GM18867 (cell line): Measurements from ENCODE around the gene SHISAL1.

ENCODE experiments used
- ATAC-seq: cut with Tn5 transposase; IDR thresholded peaks from one replicate; pipeline ENCODE4 v1.9.1; 2021; ENCODE audit warnings: mild to moderate bottlenecking, moderate library complexity; ENCODE audit not compliant: unreplicated experiment

SHISAL1 gene

DNA sequence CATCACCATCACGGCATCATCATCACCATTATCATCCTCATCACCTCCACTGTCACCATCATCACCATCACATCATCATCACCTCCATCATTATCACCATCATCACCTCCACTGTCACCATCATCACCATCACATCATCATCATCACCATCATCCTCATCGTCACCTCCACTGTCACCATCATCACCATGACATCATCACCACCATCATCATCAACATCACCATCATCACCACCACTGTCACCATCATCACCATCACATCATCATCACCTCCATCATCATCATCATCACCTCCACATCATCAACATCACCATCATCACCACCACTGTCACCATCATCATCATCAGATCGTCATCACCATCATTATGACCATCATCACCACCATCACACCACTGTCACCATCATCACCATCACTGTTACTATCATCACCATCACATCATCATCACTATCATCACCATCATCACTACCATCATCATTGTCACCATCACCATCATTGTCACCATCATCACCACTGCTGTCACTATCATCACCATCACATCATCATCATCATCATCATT, 99.2 kb downstream of the SHISAL1 start:
- no peak for ATAC-seq

DNA sequence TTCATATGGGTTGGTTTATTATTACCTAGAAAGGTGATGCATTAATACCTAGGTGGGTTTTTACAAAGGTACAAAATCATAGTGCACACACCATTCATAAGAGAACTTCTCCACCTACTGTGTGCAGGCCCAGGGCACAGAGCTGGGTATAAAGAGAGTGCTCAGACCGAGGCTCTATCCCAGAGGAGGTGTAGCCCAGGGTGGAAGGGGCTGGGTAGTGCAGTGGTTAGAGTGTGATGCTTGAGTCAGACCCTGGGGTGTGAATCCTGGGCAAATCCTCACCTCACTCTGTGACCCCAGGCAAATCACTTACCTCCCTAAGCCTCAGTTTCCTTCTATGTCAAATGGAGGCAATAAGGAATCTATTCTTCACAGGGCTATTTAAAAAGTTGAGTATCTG, 99.8 kb downstream of the SHISAL1 start:
- no peak for ATAC-seq

DNA sequence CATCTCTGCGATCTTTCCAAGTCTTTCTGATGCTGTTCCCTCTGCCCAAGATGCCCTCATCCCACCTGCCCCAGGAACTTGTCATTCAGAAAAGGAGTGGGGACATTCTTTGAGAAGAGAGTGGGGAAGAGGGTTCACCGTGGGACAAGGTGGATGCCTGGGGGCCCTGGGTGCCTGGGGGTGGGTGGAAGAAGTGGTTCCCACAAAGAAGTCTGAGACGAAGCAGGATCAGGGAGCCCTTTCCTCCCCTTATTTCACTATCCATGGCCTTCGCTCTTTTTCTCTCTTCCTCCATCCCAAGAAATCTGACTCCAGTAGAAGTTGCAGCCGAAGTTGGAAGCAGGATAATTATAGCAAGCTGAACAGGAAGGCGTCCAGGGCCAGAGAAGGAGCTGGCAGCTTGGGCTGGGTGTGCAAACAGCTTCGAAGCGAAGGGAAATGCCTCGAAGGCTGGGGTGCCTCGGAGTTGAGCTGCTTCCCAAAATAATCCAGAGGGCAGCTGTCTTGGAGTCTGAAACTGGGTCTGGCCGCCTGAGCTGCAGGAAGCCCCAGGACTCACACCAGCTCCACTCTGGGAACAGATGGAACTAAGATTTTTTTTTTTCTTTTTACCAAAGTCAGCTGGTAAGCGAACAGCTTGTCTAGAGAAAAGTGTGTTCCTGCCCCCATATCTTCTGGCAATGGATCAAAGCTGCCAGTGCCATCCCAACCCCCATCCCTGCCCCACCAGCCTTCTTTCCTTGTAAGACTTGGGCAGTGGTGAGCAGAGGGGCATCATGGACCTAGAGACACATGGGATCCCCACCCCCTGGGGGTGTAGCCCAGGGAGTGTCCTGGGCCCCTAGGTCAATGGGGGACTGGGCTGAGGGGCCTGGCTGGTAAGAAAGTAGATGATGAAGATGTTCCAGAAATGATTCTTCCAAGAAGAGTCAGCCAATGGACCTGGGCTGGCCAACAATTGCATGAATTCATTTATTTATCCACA, 100.5 kb downstream of the SHISAL1 start:
- ATAC-seq, result no peak

DNA sequence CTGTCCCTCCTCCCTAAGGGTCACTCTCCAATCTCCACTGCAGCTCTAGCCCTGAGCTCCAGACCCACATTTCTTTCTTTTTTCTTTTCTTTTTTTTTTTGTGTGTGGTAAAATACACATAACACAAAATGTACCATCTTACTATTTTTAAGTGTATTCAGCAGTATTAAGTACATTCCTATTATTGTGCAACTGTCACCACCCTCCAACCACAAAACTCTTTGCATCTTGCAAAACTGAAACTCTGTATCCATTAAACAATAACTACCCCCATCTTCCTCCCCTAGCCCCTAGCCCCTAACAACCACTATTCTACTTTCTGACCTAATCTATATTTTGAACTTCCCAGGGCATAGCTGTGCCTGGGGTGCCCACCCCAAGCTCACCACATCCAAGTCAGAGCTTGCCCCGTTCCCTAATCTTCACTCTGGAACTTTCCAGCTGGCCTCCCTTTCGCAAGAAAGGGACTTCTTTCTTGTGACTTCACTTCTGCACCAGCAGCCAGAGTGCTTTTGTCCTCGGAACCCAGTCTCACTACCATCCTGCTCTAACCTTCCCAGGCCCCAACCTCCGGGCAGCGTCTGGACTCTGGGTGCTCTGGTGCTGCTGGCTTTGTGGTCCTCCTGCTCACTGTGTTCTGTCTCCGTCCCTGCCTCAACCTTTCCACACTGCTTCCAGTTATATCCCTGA, 101.3 kb downstream of the SHISAL1 start:
- no peak for ATAC-seq

DNA sequence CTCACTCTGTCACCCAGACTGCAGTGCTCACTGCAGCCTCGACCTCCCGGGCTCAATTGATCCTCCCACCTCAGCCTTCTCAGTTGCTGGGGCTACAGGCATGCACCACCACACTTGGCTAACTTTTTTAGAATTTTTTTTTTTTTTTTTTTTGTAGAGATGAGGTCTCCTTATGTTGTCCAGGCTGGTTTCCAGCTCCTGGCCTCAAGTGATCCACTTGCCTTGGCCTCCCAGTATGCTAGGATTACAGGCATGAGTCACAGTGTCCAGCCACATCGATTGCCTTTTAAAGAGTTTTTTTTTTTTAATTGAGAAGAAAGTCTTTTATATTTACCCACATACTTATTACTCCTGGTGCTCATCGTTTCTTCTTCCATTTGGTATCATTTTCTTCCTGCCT, 102.0 kb downstream of the SHISAL1 start:
- ATAC-seq, result no peak

DNA sequence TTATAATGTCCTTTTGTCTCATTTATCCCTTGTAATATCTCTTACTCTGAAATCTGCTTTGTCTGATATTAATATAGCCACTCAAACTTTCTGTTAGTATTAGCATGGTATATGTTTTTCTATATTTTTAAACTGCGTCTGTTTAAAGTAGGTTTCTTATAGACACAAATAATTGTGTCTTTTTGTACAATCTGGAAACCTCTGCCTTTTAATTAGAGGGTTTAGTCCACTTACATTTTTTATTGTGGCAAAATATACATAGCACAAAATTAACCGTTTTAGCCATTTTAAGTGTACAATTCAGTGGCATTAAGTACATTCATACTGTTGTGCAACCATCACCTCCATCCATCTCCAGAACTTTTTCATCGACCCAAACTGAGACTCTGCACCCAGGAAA, 103.4 kb downstream of the SHISAL1 start:
- no peak for ATAC-seq

DNA sequence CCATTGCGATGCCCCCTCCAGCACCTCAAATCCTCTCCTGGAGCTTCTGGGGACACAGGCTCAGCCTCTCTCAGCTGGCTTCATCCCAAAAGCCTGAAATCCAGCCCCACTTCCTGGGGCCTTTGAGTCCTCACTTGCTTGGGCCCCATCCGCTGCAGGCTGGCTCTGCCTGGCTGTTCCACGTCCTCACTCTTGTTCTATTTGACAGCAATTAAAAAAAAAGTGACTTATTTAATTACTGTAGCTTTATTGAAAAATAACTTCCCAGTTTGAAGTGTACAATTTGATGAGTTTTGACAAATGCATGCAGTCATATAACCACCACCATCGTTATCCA, 104.8 kb downstream of the SHISAL1 start:
- ATAC-seq, result no peak

DNA sequence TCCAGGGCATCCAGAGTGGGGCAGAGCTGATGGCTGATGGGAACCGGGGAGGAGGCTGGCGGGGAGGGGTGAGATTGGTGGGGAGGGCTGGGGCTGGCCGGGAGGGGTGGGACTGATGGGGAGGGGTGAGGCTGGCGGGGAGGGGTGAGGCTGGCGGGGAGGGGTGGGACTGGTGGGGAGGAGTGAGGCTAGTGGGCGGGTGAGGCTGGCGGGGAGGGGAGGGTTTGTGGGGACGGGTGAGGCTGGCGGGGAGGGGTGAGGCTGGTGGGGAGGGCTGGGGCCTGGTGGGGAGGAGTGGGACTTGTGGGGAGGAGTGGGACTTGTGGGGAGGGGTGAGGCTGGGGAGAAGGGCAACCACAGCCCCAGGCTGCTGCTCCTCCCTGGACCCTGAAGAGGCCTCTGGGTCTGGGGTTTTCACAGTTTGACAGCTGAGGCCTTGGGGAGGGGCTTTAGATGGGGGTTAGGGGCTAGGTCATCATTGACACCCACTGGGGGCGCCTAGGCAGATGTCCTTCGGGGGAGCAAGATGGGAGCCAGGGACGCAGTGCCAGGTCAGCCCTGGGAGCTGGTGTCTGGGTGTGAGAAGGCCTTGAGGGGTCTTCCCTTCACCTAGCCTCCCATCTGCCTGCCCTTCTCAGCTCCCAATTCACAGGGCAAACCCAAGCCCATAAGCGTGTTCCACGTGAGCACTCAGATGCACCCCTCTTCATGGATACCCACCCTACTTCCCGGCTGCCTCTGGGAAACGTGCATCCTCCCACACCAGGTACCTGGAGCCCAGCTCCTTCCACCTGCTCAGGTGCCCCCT, 105.4 kb downstream of the SHISAL1 start:
- ATAC-seq, result no peak

DNA sequence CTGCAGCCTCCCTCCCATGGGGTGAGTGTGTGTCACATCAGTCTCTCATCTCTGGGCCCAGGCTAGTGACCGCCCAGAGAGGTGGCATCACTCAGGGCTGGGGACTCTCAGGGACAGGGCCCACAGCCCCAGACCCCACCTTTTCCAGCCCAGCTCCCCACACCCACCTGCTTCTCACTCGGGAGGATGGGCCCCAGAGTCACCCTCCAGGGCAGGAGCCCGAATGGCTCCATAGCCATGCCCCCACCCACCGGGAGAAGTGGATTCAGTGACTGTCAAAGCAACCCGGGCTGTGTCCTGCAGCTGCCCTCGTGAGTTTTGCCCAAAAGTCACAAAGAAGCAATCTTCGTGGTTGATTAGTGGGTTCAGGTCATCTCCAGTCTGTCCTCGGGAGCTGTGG, 106.1 kb downstream of the SHISAL1 start:
- no peak for ATAC-seq

DNA sequence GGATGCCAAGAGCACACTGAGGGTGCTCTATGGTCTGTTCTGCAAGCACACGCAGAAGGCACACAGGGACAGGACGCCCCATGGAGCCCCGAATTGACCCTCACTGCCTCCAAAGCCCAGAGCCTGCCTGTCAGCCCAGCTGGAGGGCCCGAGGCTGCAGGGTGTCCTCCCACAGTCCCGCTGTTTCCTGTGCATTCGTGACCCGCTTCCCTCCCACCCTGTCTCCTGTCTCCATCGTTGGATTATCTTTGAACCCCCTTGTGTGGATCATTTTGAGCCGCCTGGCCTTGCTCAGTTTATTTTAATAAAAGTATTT, 106.5 kb downstream of the SHISAL1 start:
- ATAC-seq, result no peak

DNA sequence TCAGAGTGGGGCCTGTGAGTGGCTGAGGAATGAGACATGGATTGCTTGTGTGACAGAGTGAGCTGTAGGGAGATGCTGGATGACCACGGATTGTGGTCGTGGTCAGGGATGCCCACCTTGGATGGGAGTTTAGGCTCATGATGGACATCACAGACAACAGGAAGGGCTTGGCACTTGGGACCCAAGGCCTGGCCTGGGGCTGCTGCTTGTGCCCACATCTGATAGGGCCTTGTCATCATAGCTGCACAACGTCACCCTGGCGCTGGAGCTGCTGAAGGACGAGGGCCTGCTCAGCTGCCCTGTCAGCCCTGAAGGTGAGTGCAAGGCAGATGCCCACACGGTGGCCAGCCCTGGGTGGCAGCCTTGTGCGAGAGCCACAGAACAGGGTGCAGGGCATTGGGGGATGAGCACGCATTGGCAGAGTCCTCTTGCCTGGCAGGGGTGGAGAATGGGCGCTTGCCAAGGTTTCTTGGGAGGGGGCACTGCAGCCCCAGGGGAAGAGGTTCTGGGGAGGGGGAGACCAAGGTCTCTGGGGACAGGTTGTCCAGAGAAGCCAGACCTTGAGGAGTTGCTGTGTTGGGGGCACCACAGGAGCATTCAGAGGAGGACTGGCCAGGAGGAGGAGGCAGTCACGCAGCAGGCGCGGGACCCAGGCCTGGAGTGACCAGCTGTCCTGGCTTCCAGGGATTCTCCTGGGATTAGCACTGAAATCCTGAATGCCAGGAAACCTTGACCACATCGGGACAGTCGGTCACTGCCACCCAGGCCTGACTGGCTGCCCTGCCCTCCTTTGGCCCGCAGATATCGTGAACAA, 107.0 kb downstream of the SHISAL1 start:
- ATAC-seq, result no peak

DNA sequence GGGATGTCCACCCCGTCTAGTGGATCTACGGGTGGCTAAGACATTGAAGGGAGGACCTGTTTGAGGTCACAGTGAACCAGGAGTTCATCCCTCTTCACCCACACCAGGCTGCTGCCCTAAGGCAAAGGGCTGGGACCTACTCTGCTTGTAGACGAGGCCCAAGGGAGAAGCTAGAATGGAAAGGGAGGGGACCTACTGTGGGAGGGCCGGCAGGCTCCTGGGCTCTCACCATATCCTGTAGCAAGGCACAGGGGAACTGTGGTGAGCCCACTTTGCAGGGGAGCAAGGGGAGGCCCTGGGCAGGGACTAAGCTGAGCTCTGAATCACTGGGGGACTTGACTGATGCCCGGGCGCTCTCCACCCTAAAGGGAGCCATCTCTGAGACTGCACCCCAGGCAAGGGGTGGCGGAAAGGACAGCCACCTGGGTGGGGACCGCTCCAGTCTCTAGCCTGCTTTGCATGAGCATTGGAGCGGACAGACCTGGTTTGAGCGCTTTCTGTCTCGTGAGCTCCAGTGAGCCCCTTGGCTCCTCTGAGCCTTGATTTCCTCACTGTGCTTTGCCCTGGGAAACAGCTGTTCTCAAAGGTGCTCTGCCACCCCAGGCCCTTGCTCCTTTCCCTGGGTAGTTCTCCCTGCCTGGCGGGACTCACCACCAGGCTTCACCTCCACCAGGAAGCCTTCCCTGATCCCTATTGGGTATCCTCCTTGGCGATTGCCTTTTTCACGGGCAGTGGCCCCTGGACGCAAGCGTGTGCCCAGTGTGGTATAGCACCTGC, 107.8 kb downstream of the SHISAL1 start:
- ATAC-seq, result no peak

DNA sequence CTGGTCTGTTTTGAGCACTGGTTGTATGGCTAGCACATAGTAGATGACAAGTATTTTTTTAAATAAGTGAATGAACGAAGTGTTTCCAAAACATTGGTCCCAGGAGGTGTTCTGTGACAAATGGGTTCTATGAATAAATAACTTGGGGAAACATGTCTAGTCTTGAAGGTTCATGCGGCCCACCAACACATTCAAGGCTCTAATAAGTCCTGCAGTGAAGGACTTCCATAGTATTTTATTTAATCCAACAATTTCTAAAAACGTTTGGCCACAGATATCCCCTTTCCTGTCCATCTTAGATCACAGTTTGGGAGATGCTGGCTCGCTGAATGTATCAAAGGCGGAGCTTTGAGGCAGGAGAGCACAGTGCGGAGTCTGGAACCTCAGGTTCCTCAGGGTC, 109.5 kb downstream of the SHISAL1 start:
- ATAC-seq, result no peak

DNA sequence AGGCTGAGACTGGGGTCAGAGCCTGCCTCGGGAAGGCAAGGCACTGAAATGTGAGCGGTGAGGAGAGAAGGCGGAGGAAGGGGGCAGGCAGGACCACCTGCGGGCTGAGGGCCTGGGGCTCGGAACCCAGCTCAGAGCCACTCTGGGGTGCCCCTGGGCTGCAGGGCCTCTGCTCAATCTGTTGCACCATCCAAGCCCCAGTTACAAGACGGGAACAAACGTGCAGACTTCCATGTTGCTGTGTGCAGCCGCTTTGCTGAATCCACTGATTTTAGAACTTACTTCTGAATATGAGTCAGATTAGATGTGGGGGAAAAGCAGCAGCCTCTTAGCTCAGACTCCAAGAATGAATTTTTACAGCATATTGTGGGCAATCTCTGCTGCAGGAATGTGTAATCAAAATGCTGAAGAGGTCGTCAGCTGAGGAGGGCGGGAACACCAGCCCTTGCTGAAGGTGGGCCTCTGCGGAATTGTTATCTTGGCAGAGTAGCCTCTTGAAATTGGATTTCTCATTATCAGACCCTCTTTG, 110.4 kb downstream of the SHISAL1 start:
- no peak for ATAC-seq

DNA sequence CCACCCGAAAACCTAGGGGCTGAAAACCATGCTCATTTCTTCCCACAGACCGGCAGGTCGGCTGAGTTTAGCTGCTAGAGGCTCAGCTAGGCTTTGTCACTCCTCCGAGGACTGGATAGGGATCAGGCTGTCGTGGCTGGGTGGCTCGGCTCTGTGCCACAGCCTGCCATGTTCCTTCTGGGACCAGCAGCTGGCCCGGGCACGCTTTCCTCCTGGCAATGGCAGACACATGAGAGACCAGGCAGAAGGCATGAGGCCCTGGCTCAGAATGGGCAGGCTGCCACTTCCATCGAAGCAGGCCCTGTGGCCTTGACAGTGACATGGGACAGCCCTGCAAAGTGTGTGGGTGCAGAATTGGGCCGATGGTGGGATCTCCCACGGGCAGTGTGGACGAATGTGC, 111.1 kb downstream of the SHISAL1 start:
- ATAC-seq, result no peak

DNA sequence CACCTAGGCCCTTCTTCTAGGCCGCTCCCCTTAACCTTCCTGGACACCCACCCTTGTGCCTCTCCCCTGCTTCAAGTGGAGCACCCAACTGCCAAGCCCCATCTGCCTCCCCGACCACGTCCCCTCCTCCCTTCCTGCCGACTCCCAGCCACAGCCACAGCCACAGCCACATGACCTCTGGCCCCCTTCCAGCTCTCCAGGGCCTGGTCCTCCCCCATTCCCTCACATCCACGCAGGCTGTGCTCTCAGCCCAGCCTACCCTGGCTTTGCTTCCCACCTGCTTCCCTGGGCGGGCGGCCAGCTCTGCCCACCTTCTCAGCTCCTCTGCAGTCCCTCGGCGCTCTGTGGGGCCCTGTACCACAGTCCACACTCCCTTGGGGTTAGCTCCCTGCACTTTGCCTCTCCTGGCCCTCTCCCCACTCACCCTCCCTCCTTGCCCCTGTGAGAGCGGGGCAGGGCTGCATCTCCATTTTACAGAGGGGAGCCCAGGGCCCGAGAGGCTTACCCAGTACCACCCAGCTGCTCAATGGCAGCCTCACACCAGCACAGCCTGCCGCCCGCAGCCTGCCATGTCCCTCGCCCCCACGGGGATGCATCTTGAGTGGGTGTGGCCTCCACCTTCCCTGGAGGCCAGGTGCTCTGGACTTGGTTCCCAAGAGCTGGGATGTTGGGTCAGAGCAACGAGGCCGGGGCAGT, 111.7 kb downstream of the SHISAL1 start:
- ATAC-seq, result no peak

DNA sequence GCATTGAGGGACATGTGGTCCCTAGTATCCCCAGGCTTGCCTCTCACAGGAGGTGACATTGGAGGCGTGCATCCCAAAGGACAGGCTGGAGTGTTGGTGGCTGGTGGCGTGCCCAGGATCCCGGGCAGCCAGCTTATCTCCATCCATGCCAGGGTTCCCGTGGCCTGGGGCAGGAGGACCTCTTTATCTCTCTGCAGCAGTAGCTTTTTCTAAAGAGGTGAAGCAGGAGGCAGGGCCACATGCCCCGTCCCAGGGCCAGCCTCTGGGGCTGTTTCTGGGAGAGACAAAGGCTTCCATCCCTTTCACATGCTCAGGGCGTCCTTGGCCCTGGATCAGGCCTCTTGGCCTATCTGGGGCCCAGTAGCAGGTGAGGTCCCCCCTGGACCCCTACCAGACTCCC, 112.3 kb downstream of the SHISAL1 start:
- ATAC-seq, result no peak

DNA sequence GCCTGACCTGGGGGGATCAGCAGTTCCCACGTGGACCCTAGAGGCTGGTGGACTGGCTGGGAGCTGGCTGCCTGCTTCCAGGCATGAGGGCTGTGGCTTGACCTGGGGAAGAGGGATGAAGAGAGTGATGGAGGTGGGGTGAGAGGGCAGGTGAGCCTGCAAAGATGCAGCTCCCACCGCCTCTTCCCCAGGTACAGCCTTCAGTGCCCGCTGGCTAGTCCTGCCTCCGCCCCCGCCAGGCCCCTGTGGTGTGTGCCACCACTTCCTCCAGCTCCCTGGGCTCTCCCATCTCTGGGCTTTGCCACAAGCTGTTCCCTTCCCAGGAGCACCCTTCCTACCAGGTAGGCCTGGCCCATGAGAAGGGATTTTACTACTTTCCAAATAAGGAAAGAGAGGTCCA, 112.9 kb downstream of the SHISAL1 start:
- no peak for ATAC-seq

DNA sequence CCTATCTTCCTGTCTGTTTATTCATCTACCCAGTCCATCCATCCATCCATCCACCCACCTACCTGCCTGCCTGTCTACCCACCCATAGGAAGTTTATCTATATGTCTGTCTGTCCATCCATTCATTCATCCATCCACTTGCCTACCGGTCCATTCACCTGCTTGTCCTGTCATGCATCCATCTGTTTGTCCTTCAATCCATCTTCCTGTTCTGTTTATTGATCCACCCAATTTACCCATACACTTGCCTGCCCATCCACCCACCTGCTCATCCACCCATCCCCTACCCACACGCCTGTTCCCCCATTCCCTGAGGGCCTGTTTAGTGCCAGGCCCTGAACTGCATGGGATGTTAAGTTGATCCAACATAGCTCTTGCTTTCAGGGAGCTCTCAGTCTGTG, 113.6 kb downstream of the SHISAL1 start:
- ATAC-seq, result no peak
